Measurements from ENCODE around the gene UQCC3. TPM values are rescaled to one million over a fixed set of nuclear protein-coding genes. Genes with fewer than 3 reads are reported as not detected.

Gene UQCC3
- polyA plus RNA-seq, 1 of the 3 experiments (the other 2 are of a cell fraction): 24.8 TPM

- TF ChIP-seq EP300 (IDR thresholded peaks at IDR 0.05; ENCODE audit: borderline replicate concordance in 1 of 2, low read depth in 1 of 2, low read length in 1 of 2) (no peak), ZBTB33 (IDR thresholded peaks at IDR 0.05; ENCODE audit: borderline replicate concordance, low read depth) (no peak), RAD21 (IDR thresholded peaks at IDR 0.05; ENCODE audit: low read length) (no peak)
Measured at GRCh38 chr11:62656796-62657429, 14.6 kb upstream of the UQCC3 start (continued).

DNA sequence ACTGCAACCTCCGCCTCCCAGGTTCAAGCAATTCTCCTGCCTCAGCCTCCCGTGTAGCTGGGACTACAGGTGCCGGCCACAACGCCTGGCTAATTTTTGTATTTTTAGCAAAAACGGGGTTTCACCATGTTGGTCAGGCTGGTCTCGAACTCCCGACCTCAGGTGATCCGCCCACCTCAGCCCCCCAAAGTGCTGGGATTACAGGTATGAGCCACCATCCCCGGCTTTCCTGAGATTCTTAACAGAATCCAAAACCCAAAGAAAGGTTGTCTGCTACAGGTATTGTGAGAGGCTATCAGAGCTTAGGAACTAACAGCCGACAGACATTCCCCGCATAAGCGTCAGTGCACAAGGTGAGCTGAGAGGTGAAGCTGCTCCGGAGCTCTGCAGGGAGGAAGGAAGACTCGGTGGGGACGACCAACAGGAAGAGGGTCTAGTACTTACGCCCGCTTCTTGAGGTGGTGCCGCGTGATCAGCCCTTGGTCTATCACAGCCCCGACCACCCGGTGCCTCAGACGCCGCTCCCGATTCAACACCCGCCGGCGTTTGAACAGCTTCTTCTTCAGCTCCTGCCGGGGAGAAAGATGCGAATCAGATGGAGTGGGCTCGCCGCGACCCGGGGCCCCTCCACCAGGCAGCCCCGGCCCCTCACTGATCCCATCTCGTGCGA, 6.9 kb upstream of the UQCC3 start:
- POLR2A ChIA-PET: interaction anchor here (0.5 to 3.7 kb wide), 37 partner anchors 8 to 269 kb away, joined by 3 to 52 read pairs (median 9); partner anchors contain the start of genes B3GAT3, BSCL2, EEF1G and EML3
- peak overlapping the region; percentile 66; the same call in 1 of the 2 replicates for H2AFZ ChIP-seq (ENCODE audit: low read depth)
- peak overlapping the region; percentile 78 to 95 for H3K4me3 ChIP-seq (ENCODE audit: low read depth in 2 of 2, low read length in 1 of 2)
- peak overlapping the region; percentile 91 to 92 for H3K27ac ChIP-seq (ENCODE audit: low read depth in 2 of 2, low read length in 1 of 2)
- TF ChIP-seq USF2 (IDR thresholded peaks at IDR 0.05; ENCODE audit: borderline replicate concordance, low read depth, low read length) (no peak), NFIC (IDR thresholded peaks at IDR 0.05; ENCODE audit: borderline replicate concordance) (no peak), MXI1 (IDR thresholded peaks at IDR 0.05; ENCODE audit: low read depth, low read length) (no peak; the same call in 1 of the 2 replicates), YY1 (IDR thresholded peaks at IDR 0.05; ENCODE audit: low read depth) (no peak)
- no peaks in the 10 kb centered on the region for H3K27me3 ChIP-seq (ENCODE audit: insufficient read depth)
- H3K4me1 ChIP-seq (ENCODE audit: control insufficient read depth in 1 of 2, insufficient read depth in 2 of 2, low read depth in 1 of 2, low read length in 1 of 2): peaks cover 10 to 15% of the 10 kb centered on the region in 2 experiments; a peak in 3 of 4 replicates
- H3K36me3 ChIP-seq (replicated peaks in 1 of 2; ENCODE audit: control insufficient read depth in 1 of 2, insufficient read depth in 2 of 2, low read length in 1 of 2): peaks cover 20 to 44% of the 10 kb centered on the region in 2 experiments
- CTCF ChIA-PET: interaction anchor here (0.9 to 1.7 kb wide), 10 partner anchors 12 to 270 kb away, joined by 3 to 7 read pairs (median 4); partner anchors contain the start of genes EML3, GANAB, INTS5 and SLC3A2
- H3K79me2 ChIP-seq (ENCODE audit: insufficient read depth): peaks cover 60% of the 10 kb centered on the region
- H4K20me1 ChIP-seq (ENCODE audit: insufficient read depth): no peaks in the 10 kb centered on the region
- H3K4me2 ChIP-seq: peak overlapping the region; percentile 96
- H3K9me2 ChIP-seq: no peaks in the 10 kb centered on the region
- WGBS (ENCODE audit: low lambda C conversion rate): 1% methylated on average over 27 of the region's 36 CpGs
- peaks cover 28% of the 10 kb centered on the region for H3F3A ChIP-seq (replicated peaks; ENCODE audit: insufficient read depth)
- DNase-seq: peak; percentile 73
- H3K9ac ChIP-seq: peak overlapping the region; percentile 92
- H3K9me3 ChIP-seq: no peaks in the 10 kb centered on the region

- DNase-seq: peak; percentile 97
- H3K4me2 ChIP-seq: peak within 1 kb of the TSS; percentile 96
- ChIA-PET CTCF (interaction anchor here (0.8 to 1.7 kb wide), 10 partner anchors 12 to 216 kb away, joined by 3 to 7 read pairs (median 4); partner anchors contain the start of genes EML3, GANAB, INTS5 and SLC3A2), POLR2A (interaction anchor here (0.5 to 3.7 kb wide), 41 partner anchors 8 to 270 kb away, joined by 3 to 52 read pairs (median 6); partner anchors contain the start of genes B3GAT3, BSCL2, EEF1G and EML3)
- H3K36me3 ChIP-seq (replicated peaks in 1 of 2; ENCODE audit: control insufficient read depth in 1 of 2, insufficient read depth in 2 of 2, low read length in 1 of 2): peaks cover 20 to 41% of the 10 kb centered on the region in 2 experiments
- H3K79me2 ChIP-seq (ENCODE audit: insufficient read depth): peaks cover 60% of the 10 kb centered on the region
- peaks cover 34% of the 10 kb centered on the region for H3F3A ChIP-seq (replicated peaks; ENCODE audit: insufficient read depth)
- H3K27me3 ChIP-seq (ENCODE audit: insufficient read depth): no peaks in the 10 kb centered on the region
- no peaks in the 10 kb centered on the region for H4K20me1 ChIP-seq (ENCODE audit: insufficient read depth)
- WGBS (ENCODE audit: low lambda C conversion rate): under 1% methylated on average over 38 of the region's 47 CpGs
- no peaks in the 10 kb centered on the region for H3K9me2 ChIP-seq
- H3K9me3 ChIP-seq: no peaks in the 10 kb centered on the region
- peaks cover 16 to 21% of the 10 kb centered on the region in 2 experiments; a peak in 3 of 4 replicates for H3K4me1 ChIP-seq (ENCODE audit: control insufficient read depth in 1 of 2, insufficient read depth in 2 of 2, low read depth in 1 of 2, low read length in 1 of 2)
- peak within 1 kb of the TSS; percentile 91 to 92 for H3K27ac ChIP-seq (ENCODE audit: low read depth in 2 of 2, low read length in 1 of 2)
- H2AFZ ChIP-seq (ENCODE audit: low read depth): peak within 1 kb of the TSS; percentile 66; the same call in 1 of the 2 replicates
- peak within 1 kb of the TSS; percentile 92 for H3K9ac ChIP-seq
- H3K4me3 ChIP-seq (ENCODE audit: low read depth in 2 of 2, low read length in 1 of 2): peak within 1 kb of the TSS; percentile 78 to 95
- peak; percentile 93 for TF ChIP-seq SIN3A (IDR thresholded peaks at IDR 0.05; ENCODE audit: borderline replicate concordance, low read depth, low read length)
- TF ChIP-seq IRF3 (IDR thresholded peaks at IDR 0.05; ENCODE audit: low read depth, low read length): no peak; the same call in none of the 2 replicates
- TF ChIP-seq, protein P1, sequence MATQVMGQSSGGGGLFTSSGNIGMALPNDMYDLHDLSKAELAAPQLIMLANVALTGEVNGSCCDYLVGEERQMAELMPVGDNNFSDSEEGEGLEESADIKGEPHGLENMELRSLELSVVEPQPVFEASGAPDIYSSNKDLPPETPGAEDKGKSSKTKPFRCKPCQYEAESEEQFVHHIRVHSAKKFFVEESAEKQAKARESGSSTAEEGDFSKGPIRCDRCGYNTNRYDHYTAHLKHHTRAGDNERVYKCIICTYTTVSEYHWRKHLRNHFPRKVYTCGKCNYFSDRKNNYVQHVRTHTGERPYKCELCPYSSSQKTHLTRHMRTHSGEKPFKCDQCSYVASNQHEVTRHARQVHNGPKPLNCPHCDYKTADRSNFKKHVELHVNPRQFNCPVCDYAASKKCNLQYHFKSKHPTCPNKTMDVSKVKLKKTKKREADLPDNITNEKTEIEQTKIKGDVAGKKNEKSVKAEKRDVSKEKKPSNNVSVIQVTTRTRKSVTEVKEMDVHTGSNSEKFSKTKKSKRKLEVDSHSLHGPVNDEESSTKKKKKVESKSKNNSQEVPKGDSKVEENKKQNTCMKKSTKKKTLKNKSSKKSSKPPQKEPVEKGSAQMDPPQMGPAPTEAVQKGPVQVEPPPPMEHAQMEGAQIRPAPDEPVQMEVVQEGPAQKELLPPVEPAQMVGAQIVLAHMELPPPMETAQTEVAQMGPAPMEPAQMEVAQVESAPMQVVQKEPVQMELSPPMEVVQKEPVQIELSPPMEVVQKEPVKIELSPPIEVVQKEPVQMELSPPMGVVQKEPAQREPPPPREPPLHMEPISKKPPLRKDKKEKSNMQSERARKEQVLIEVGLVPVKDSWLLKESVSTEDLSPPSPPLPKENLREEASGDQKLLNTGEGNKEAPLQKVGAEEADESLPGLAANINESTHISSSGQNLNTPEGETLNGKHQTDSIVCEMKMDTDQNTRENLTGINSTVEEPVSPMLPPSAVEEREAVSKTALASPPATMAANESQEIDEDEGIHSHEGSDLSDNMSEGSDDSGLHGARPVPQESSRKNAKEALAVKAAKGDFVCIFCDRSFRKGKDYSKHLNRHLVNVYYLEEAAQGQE (IDR thresholded peaks at IDR 0.05; ENCODE audit: low read depth, low read length): peak; percentile 76
- TF ChIP-seq POLR2AphosphoS5 (IDR thresholded peaks at IDR 0.05; ENCODE audit: low read depth, low read length): peak; percentile 100
- no peak for TF ChIP-seq FOSL2 (IDR thresholded peaks at IDR 0.05; ENCODE audit: borderline replicate concordance, low read depth)
- TF ChIP-seq SMC3 (IDR thresholded peaks at IDR 0.05; ENCODE audit: low read depth, low read length): no peak
Measured at GRCh38 chr11:62665075-62665598, 6.3 kb upstream of the UQCC3 start, which contains the start of the genes C11orf98 and CSKMT. Gene C11orf98, minus strand, starts transcription at chr11:62665210. Its CDS starts 41 bp downstream, at chr11:62665169. Gene CSKMT, plus strand, starts transcription at chr11:62665312. Its CDS starts 568 bp downstream, at chr11:62665880.

Data from SK-N-SH (cell line).